SH-SY5Y (cell line): ENCODE results near the gene RASAL2.

Experiments used
- GATA2 ChIP-seq: IDR thresholded peaks from 2 replicates; pipeline ENCODE4 v1.6.1; 2011; ENCODE audit warnings: mild to moderate bottlenecking, low read depth, low read length
- GATA3 ChIP-seq: IDR thresholded peaks from 2 replicates; pipeline ENCODE4 v1.6.1; 2011; ENCODE audit warnings: low read depth, mild to moderate bottlenecking, low read length, moderate library complexity

GRCh38 chr1:178060789-178061556 is 32.9 kb upstream of the RASAL2 start:
- TF ChIP-seq GATA3 (no peak), GATA2 (no peak)
